Measurements from ENCODE around the gene ENDOV. TPM values are rescaled to one million over a fixed set of nuclear protein-coding genes. Genes with fewer than 3 reads are reported as not detected.

The ENDOV gene
- total and polyA plus RNA-seq, 2 donors (not counting 3 experiments of a cell fraction or from before 2014, with no cell fraction given), result 20.4 to 25.9 TPM

- DNase-seq (ENCODE audit: low read depth, low spot score) (peak; percentile 94), FAIRE-seq (peak; percentile 92)
- Histone ChIP-seq H3K27ac (ENCODE audit: insufficient read depth, low read depth, low read length) (peak overlapping the region; percentile 72), H3K27me3 (ENCODE audit: control insufficient read depth in 2 of 2, insufficient read depth in 2 of 2, low read length in 2 of 2) (peaks cover 0 to 6% of the 10 kb centered on the region in 2 experiments), H2AFZ (ENCODE audit: low read depth, low read length) (peak overlapping the region; percentile 54), H3K4me2 (ENCODE audit: insufficient read depth, low read length) (peak overlapping the region; percentile 89), H3K79me2 (ENCODE audit: control insufficient read depth, insufficient read depth, low read length) (no peaks in the 10 kb centered on the region), H3K9me1 (replicated peaks; ENCODE audit: control insufficient read depth, extremely low read depth, insufficient read depth, low read length) (no peaks in the 10 kb centered on the region), H3K9ac (replicated peaks; ENCODE audit: extremely low read depth, insufficient read depth, low read length) (peak overlapping the region; percentile 89), H3K4me1 (ENCODE audit: control insufficient read depth, extremely low read depth, insufficient read depth, low read length) (peaks cover 9% of the 10 kb centered on the region), H3K9me3 (replicated peaks; ENCODE audit: control insufficient read depth, insufficient read depth, low read length) (no peaks in the 10 kb centered on the region), H4K20me1 (replicated peaks; ENCODE audit: control insufficient read depth, extremely low read depth, insufficient read depth, low read length) (no peaks in the 10 kb centered on the region), H3K4me3 (replicated peaks in 1 of 3; ENCODE audit: insufficient read depth in 1 of 3, low read depth in 1 of 3, low read length in 3 of 3) (peak overlapping the region; percentile 40 to 69 (median 56)), H3K36me3 (ENCODE audit: control insufficient read depth in 2 of 2, extremely low read depth in 1 of 2, insufficient read depth in 2 of 2, low read length in 2 of 2) (no peaks in the 10 kb centered on the region)
- peak; percentile 97 for TF ChIP-seq POLR2A (IDR thresholded peaks at IDR 0.05; ENCODE audit: low read depth, low read length)
- TF ChIP-seq JUN (IDR thresholded peaks at IDR 0.05; ENCODE audit: borderline replicate concordance, insufficient read depth, insufficient read length, low read depth), result no peak
- TF ChIP-seq MYC (IDR thresholded peaks at IDR 0.05; ENCODE audit: low read depth, low read length), result peak; percentile 66
- no peak for TF ChIP-seq CTCF (IDR thresholded peaks at IDR 0.05; ENCODE audit: extremely low read depth in 1 of 2, insufficient read depth in 1 of 2, low read depth in 1 of 2, low read length in 2 of 2)
- TF ChIP-seq MAX (IDR thresholded peaks at IDR 0.05; ENCODE audit: insufficient read depth, insufficient read length), result peak; percentile 65
- peak; percentile 99 for TF ChIP-seq POLR2AphosphoS5 (IDR thresholded peaks at IDR 0.05; ENCODE audit: insufficient read depth, low read depth, low read length)
- no peak for TF ChIP-seq GATA2 (IDR thresholded peaks at IDR 0.05; ENCODE audit: insufficient read depth, insufficient read length, low read depth, low read length)
- no peak for TF ChIP-seq EZH2 (IDR thresholded peaks at IDR 0.05; ENCODE audit: borderline replicate concordance, low read depth, low read length, severe bottlenecking)
- no peak for TF ChIP-seq FOS (IDR thresholded peaks at IDR 0.05; ENCODE audit: borderline replicate concordance, insufficient read depth, low read length)
- ChIA-PET POLR2A (interaction anchor here (0.5 to 1.0 kb wide), 4 partner anchors 19 to 550 kb away, joined by 3 to 4 read pairs (median 4); partner anchors contain the start of genes NPTX1 and RPTOR), CTCF (interaction anchor here (0.7 to 2.8 kb wide), 13 partner anchors 14 to 568 kb away, joined by 3 to 12 read pairs (median 4); no protein-coding TSS in a partner anchor)
- dilution Hi-C loops (cut with MboI; ENCODE audit: extremely low pct_ligation_motif_present, low sequenced_read_pairs), result no loop called here
- BruUV-seq (replicated peaks), result TSS peak; percentile 93
- intact Hi-C loops (cut with micrococcal nuclease), result loop anchor here (1.0 to 2.0 kb wide), 4 partner anchors 13 to 438 kb away; partner anchors contain the start of gene ENDOV
Measured at GRCh38 chr17:80454557-80455335, 39.8 kb downstream of the ENDOV start.

Measured in endothelial cell of umbilical vein (primary cell).